ENCODE measurements around the gene UFC1. TPM values are rescaled to one million over a fixed set of nuclear protein-coding genes. Genes with fewer than 3 reads are reported as not detected.

UFC1 gene
- polyA plus RNA-seq, 1 donor from 2014 or later = 104 TPM

DNA sequence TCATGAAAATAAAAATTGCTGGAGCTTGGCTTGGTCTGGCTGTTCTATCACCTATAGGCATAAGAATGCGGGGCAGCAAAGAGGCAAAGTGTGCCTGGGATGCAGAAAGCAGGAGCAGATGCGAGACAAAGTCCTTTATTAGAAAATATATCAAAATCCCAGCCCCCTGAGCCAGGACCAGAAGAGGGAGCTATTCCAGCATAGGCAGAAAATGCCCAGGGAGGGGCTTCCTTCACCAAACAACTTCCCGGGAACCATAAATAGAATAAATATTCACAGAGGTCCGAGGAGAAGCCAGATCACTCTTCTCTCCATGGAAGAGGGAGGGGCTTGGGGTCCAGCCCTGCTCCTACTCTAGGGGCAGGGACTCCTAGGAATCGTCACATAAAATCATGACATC lies 17.4 kb downstream of the UFC1 start:
- Histone ChIP-seq H2AFZ (ENCODE audit: low read depth, low read length) (no peak overlapping the region), H3K36me3 (ENCODE audit: insufficient read depth, low read length) (no peaks in the 10 kb centered on the region), H3K27ac (ENCODE audit: low read length) (no peak overlapping the region), H3K27me3 (ENCODE audit: insufficient read depth, low read depth, low read length) (no peaks in the 10 kb centered on the region), H3K9me2 (ENCODE audit: insufficient read depth, low read length) (no peaks in the 10 kb centered on the region), H3K9ac (ENCODE audit: low read length) (no peak overlapping the region), H3F3A (ENCODE audit: insufficient read depth, low read length, poor library complexity, severe bottlenecking) (no peaks in the 10 kb centered on the region), H3K79me2 (replicated peaks; ENCODE audit: insufficient read depth, low read length) (peaks cover 2% of the 10 kb centered on the region), H3K4me2 (ENCODE audit: low read length) (no peak overlapping the region), H3K4me3 (ENCODE audit: low read length) (no peak overlapping the region), H4K20me1 (ENCODE audit: insufficient read depth) (no peaks in the 10 kb centered on the region), H3K9me3 (ENCODE audit: low read length) (no peaks in the 10 kb centered on the region)
- TF ChIP-seq EP300 (conservative IDR thresholded peaks at IDR 0.05; ENCODE audit: poor library complexity, severe bottlenecking) = no peak
- no peak for TF ChIP-seq POLR2AphosphoS5 (IDR thresholded peaks at IDR 0.05)
- no peak for TF ChIP-seq MXI1 (conservative IDR thresholded peaks at IDR 0.05; ENCODE audit: poor library complexity, severe bottlenecking)
- TF ChIP-seq SMC3 (conservative IDR thresholded peaks at IDR 0.05; ENCODE audit: poor library complexity) = no peak
- no peak for TF ChIP-seq EZH2 (IDR thresholded peaks at IDR 0.05; ENCODE audit: borderline replicate concordance, insufficient read depth, low read length, poor library complexity, severe bottlenecking)
- TF ChIP-seq, protein P1, sequence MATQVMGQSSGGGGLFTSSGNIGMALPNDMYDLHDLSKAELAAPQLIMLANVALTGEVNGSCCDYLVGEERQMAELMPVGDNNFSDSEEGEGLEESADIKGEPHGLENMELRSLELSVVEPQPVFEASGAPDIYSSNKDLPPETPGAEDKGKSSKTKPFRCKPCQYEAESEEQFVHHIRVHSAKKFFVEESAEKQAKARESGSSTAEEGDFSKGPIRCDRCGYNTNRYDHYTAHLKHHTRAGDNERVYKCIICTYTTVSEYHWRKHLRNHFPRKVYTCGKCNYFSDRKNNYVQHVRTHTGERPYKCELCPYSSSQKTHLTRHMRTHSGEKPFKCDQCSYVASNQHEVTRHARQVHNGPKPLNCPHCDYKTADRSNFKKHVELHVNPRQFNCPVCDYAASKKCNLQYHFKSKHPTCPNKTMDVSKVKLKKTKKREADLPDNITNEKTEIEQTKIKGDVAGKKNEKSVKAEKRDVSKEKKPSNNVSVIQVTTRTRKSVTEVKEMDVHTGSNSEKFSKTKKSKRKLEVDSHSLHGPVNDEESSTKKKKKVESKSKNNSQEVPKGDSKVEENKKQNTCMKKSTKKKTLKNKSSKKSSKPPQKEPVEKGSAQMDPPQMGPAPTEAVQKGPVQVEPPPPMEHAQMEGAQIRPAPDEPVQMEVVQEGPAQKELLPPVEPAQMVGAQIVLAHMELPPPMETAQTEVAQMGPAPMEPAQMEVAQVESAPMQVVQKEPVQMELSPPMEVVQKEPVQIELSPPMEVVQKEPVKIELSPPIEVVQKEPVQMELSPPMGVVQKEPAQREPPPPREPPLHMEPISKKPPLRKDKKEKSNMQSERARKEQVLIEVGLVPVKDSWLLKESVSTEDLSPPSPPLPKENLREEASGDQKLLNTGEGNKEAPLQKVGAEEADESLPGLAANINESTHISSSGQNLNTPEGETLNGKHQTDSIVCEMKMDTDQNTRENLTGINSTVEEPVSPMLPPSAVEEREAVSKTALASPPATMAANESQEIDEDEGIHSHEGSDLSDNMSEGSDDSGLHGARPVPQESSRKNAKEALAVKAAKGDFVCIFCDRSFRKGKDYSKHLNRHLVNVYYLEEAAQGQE (IDR thresholded peaks at IDR 0.05; ENCODE audit: borderline replicate concordance) = no peak
- TF ChIP-seq, protein P2, sequence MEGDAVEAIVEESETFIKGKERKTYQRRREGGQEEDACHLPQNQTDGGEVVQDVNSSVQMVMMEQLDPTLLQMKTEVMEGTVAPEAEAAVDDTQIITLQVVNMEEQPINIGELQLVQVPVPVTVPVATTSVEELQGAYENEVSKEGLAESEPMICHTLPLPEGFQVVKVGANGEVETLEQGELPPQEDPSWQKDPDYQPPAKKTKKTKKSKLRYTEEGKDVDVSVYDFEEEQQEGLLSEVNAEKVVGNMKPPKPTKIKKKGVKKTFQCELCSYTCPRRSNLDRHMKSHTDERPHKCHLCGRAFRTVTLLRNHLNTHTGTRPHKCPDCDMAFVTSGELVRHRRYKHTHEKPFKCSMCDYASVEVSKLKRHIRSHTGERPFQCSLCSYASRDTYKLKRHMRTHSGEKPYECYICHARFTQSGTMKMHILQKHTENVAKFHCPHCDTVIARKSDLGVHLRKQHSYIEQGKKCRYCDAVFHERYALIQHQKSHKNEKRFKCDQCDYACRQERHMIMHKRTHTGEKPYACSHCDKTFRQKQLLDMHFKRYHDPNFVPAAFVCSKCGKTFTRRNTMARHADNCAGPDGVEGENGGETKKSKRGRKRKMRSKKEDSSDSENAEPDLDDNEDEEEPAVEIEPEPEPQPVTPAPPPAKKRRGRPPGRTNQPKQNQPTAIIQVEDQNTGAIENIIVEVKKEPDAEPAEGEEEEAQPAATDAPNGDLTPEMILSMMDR (IDR thresholded peaks at IDR 0.05; ENCODE audit: poor library complexity, severe bottlenecking) = no peak
- TF ChIP-seq TAF1 (IDR thresholded peaks at IDR 0.05; ENCODE audit: low read depth) = no peak
- no peak for TF ChIP-seq RAD21 (conservative IDR thresholded peaks at IDR 0.05)

DNA sequence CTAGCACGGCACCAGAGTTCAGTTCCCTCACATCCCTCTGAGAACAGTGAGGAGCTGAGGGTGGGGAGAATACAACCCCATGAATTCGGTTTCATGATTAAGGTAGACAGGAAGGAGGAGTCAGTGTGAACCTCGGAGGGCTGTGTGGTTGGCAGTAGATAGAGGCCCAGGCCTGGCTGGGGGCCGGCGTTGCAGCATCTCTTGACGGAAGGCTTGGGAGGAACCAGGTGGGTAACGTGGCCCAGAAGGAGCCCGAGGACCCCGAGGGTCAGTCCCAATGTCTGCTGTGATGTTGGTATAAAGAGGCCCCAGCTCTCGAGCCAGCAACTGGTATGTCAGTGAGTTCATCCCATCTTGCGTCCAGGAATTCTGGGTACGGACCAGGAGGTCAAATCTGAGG lies 17.9 kb downstream of the UFC1 start:
- Histone ChIP-seq H3K9ac (ENCODE audit: low read length) (no peak overlapping the region), H3K27ac (ENCODE audit: low read length) (no peak overlapping the region), H3K4me2 (ENCODE audit: low read length) (no peak overlapping the region), H3F3A (ENCODE audit: insufficient read depth, low read length, poor library complexity, severe bottlenecking) (no peaks in the 10 kb centered on the region), H3K4me3 (ENCODE audit: low read length) (no peak overlapping the region), H4K20me1 (ENCODE audit: insufficient read depth) (no peaks in the 10 kb centered on the region), H2AFZ (ENCODE audit: low read depth, low read length) (no peak overlapping the region), H3K27me3 (ENCODE audit: insufficient read depth, low read depth, low read length) (no peaks in the 10 kb centered on the region), H3K9me2 (ENCODE audit: insufficient read depth, low read length) (no peaks in the 10 kb centered on the region), H3K36me3 (ENCODE audit: insufficient read depth, low read length) (no peaks in the 10 kb centered on the region), H3K9me3 (ENCODE audit: low read length) (no peaks in the 10 kb centered on the region), H3K79me2 (replicated peaks; ENCODE audit: insufficient read depth, low read length) (peaks cover 6% of the 10 kb centered on the region)
- TF ChIP-seq, protein P2 (IDR thresholded peaks at IDR 0.05; ENCODE audit: poor library complexity, severe bottlenecking) = no peak
- TF ChIP-seq TAF1 (IDR thresholded peaks at IDR 0.05; ENCODE audit: low read depth) (no peak), EP300 (conservative IDR thresholded peaks at IDR 0.05; ENCODE audit: poor library complexity, severe bottlenecking) (no peak), MXI1 (conservative IDR thresholded peaks at IDR 0.05; ENCODE audit: poor library complexity, severe bottlenecking) (no peak), EZH2 (IDR thresholded peaks at IDR 0.05; ENCODE audit: borderline replicate concordance, insufficient read depth, low read length, poor library complexity, severe bottlenecking) (no peak), POLR2AphosphoS5 (IDR thresholded peaks at IDR 0.05) (no peak), SMC3 (conservative IDR thresholded peaks at IDR 0.05; ENCODE audit: poor library complexity) (no peak), RAD21 (conservative IDR thresholded peaks at IDR 0.05) (no peak)
- TF ChIP-seq, protein P1 (IDR thresholded peaks at IDR 0.05; ENCODE audit: borderline replicate concordance) = no peak
